K562 (cell line): ENCODE results near the gene CASTOR1.

Experiments
- CCAR2 ChIP-seq: fragments of 200-400 bp; formaldehyde crosslinking; IDR thresholded peaks from 2 replicates; pipeline ENCODE4 v1.6.1; 2017; ENCODE audit warnings: mild to moderate bottlenecking, low read depth, low read length
- CTCF ChIP-seq, 3 experiments: IDR thresholded peaks in 2 of 3; conservative IDR thresholded peaks in 1 of 3; 2 replicates each; pipeline ENCODE4 v1.5.1; 2011 to 2012; ENCODE audit warnings: low read length in 3 of 3, mild to moderate bottlenecking in 3 of 3, control low read depth in 2 of 3, improper control_type of control experiment in 1 of 3, inconsistent platforms in 1 of 3, low read depth in 1 of 3, mixed read lengths in 1 of 3, moderate library complexity in 1 of 3; ENCODE audit not compliant: insufficient read depth in 2 of 3
- ZNF583 ChIP-seq: fragments of 250-450 bp; sonication (Bioruptor Pico); IDR thresholded peaks from 2 replicates; pipeline ENCODE4 v1.4.0; 2020

GRCh38 chr22:30296324-30296723 lies 7.0 kb upstream of the CASTOR1 start:
- TF ChIP-seq CCAR2, result no peak
- TF ChIP-seq ZNF583, result no peak
- no peak for TF ChIP-seq CTCF (IDR thresholded peaks at IDR 0.05 in 2 of 3, conservative IDR thresholded peaks at IDR 0.05 in 1 of 3; ENCODE audit: insufficient read depth in 2 of 3, low read depth in 1 of 3, low read length in 3 of 3)
